RPMI8226 (cell line): ENCODE data around the gene MTHFD2L.
A peak's percentile ranks its signal among the peaks of the same experiment; 100 is the strongest.
"Not testable (repeated sequence)": the region's sequence is repeated elsewhere in the genome, so short reads cannot be mapped to it uniquely, and the experiment has no call there.

Source experiments
- DNase-seq: peaks from one replicate; pipeline ENCODE4 v3.0.0-alpha.2; 2015

Gene MTHFD2L

DNA sequence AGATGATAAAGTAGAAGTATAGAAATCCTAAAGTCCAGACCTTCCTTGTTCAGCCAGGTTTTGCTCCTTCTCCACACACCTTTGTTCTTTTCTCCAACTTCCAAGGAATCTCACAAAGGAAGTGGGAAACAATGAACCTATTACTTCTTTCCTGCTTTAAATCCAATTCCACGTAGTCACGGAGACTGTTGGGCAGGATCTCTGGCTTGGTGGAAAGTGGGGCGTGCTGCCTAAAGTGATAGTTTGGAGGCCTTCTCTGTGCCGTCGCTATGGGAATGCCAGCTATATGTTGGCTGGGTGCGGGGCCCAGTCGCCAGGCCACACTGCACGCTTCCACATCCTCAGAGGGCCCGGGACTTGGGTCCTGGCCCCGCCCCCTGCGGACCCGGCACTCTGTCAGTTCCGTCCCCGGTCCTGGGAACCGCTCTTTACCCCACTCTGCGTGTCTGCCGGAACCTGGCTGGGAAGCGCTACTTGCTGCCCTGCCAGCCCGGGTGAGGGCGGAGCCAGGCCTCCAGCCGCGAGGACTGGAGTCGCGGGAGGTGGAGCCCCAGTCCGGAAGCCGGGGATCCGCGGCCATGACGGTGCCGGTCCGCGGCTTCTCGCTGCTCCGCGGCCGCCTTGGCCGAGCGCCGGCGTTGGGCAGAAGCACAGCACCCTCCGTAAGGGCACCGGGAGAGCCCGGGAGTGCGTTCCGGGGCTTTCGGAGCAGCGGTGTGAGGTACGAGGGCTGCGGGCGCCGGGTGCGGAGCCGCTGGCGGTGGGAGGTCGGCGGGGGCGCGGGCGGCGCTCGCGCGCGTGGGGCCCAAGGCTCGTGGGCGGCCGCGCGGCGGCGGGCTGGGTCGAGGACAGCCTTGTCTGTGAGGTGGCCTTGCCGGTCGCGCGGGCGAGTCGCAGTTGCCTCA, at the start of gene MTHFD2L:
MTHFD2L (plus strand) TSS at position 558 of the 905 bp plus-strand sequence; CDS start at position 579, 21 bp downstream.
- DNase-seq = peak; percentile 92

GRCh38 chr4:74108457-74109115, 49.3 kb upstream of the MTHFD2L start:
- no peak for DNase-seq

DNA sequence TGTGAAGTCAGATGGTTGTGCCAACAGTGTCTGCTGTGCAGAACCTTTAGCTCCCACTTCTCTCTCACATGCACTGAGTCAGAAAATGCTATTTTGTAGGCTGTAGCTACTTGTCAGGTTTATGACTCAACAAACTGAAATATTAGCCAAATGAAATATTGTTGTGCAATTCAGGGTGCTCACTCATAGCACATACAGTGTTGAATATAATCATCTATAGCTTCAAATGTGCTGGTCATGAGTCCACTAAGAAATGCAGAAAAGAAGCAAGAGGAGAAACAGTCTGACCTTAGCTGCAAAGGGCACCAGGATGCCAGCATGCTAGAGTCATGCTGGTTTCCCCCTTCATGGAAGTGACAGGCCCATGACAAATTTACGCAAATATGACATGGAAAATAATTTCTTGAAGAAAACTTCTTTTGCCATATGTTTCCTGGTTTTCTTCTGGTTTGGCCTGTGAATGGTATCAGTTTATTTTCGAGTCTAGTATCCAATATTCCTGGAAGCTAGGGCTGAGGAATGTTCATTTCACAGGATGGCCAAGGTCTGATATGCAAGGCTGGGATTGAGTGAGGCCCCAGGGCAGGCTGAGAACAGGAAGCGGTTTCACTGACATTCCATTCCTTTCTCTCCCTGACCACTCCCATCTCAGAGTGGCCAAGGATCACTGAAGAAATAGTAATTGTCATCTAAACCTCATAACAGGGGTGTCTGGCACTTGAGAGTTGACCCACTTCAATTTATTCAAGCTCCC, 48.6 kb upstream of the MTHFD2L start:
- DNase-seq = no peak

DNA sequence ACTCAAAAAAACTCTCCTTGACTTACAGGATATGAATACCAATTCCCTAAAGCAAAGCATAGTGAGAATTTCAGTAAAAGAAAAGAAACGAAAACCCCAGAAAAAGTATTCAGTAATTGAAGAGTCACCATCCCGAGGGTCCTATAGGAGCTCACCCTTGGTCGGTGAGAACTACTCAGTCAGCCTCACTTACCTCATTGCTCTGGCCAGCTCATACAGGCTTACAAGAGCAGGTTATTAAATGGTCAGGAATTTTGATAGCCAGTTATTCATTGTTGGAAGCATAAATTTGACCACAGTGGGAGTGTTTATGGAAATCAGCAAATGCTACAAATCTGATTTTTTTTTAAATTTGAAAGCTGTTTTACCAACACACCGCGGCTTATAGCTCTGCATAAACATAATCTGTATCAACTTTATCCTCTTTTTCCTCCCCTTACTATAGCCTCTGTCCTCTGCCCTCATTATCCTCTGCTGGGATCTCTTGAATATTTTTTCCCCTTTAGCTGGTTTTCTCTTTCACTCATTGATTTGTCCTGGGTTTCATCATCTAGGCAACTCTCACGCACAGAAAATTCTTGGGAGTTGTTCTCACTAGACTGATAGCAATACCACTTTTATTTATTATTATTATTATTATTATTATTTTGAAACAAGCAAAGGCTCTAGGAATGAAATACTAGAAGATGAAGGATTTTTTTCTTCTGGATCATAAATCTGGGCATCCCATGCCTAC, 47.9 kb upstream of the MTHFD2L start:
- DNase-seq = no peak

- DNase-seq = no peak
Observed at GRCh38 chr4:74110670-74111069, 47.2 kb upstream of the MTHFD2L start.

GRCh38 chr4:74111306-74111975, 46.5 kb upstream of the MTHFD2L start:
- DNase-seq = no peak

GRCh38 chr4:74111990-74112389, 45.9 kb upstream of the MTHFD2L start:
- no peak for DNase-seq

DNA sequence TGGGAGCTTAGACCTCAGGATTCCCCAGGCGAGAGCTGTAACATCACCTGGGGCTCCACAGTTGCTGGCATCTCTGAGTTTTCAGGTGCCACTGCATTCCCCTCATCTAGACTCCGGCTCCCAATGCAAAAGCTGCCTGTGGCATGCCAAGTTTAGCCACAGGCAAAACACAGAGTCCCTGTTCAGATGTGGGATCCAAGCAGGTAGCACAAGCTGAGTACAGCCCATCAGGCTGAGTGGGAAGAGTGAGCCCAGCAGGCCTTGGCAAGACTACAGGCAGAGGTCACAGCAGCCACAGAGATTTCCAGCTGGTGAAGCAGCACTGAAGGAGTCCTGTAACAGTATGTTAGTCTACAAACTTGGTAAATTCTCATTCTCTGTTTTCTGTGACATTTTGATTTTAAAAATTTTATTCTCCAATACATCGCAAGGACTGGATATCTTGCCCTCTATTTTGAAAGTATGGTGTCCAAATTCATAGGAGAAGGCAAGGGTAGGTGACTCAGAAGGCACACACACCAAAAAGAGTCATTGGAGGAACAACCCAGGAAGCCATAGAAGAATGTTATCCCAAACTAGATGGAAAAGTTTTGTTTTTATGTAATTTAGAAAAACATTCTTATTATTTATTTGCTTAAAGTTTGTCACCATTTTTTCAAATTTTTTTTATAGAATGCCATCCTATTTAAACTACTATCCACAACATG, 45.4 kb upstream of the MTHFD2L start:
- DNase-seq = no peak

DNA sequence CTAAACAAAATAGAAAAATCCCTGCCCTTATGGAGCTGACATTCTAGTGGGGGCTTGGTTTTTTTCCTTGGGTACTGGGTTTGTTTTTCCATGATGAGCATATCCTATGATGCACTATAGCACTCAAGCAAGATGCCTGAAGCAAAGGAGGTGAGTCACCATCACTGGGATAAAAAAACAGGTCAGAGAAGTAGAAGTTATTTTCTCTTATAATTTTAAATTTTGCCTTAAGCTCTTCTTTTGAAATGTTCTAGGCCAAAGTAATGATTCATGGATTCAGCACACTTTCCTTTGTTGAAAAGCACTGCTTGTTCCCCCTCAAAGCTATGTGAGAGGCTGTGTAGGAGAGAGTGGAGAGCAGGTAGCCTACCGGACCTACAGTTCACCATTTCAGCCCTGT, 43.7 kb upstream of the MTHFD2L start:
- no peak for DNase-seq

DNA sequence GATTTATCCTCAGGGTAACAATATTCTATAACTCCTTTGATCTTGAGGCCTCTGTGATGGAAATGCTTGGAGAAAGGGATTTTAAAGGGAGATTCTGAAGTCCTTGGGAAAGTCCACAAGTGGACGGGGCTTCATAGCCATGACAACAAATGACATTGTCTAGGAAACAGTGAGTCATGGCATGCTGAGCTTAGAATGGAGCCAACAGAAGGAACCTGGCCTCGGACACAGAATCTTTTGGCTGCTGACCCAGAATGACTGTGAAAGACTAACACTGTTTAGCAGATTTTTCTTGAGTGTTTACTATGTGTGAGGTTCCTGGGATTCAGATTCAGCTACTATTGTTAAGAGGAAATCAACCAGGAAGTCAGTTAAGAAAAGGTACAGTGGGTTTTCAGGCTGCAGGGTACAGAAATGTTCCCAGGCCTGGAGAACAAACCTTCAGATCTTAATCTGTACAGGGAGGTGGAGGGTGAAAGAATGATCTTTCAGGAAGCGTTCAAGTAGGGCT, 40.8 kb upstream of the MTHFD2L start:
- DNase-seq = no peak

- no peak for DNase-seq
Observed at GRCh38 chr4:74118600-74119338, 39.1 kb upstream of the MTHFD2L start.

DNA sequence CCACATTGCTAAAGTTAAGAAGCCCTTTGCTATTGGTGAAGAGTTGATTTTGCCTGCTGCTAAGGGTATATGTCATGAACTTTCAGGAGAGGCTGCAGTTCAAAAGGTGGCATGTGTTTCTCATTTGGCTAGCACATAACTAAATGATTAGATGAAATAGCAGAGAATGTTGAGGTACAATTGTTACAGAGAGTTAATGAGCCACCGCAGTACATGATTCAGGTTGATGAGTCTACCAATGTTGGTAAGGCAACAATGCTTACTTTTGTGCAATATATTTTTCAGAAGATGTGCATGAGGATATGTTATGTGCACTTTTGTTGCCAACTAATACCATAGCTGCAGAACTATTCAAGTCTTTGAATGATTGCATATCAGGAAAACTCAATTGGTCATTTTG, 37.8 kb upstream of the MTHFD2L start:
- no peak for DNase-seq

DNA sequence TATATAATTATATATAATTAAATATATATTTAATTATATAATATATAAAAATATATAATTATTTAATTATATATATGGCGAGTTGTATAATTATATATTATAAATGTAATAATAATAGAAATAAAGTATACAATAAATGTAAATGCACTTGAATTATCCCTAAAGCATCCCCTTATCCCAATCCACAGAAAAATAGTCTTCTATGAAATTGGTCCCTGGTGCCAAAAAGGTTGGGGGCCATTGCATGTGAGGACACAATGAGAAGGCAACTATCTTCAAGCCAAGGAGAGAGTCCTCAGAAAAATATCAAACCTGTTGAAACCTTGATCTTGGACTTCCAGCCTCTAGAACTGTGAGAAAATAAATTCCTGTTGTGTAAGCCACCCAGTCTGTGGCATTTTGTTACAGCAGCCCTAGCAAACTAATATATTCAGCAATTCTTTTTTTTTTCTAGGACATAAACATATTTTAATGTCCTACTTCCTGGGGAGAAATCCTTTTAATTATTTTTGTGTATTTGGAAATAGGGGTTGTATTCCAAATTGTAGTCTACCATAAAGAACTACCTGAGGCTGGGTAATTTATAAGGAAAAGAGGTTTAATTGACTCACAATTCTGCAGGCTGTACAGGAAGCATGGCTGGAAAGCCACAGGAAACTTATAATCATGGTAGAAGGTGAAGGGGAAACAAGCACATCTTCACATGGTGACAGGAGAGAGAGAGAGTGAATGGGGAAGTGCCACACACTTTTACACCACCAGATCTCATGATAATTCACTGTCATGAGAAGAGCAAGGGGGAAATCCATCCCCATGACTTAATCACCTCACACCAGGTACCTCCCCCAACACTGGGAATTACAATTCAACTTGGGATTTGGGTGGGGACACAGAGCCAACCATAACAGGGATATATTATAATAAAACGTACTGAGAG, 36.0 kb upstream of the MTHFD2L start:
- DNase-seq = no peak

DNA sequence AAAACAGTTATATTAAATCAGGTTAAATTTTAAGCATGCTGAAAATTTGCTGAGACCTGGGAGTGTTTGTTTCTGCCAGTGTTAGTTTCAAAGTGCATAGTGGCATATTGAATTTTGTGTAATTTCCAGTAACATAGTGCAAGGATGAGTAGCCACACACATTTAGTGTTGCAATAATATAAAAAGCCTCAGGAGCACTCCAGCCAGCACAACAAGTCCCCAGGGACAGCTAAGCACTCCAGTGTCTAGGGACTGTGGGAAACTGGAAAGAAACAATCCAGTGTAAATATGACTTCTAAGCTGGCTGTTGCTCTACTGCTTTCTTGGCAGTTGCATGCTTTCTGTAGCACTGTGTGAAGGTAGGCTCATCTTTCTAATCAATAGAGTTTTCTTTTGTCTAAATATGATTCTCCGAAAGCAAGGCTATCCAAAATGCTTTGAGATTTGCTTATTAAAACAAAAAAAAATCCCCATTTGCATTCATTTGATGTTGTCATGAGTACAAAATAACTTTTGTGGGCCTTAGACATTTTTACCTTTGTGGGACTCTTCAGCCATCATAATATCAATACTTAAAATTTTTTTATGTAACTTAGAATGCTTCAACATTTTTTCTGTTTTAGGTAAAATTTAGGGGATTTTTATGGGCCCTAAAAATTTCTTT, 34.7 kb upstream of the MTHFD2L start:
- no peak for DNase-seq

DNA sequence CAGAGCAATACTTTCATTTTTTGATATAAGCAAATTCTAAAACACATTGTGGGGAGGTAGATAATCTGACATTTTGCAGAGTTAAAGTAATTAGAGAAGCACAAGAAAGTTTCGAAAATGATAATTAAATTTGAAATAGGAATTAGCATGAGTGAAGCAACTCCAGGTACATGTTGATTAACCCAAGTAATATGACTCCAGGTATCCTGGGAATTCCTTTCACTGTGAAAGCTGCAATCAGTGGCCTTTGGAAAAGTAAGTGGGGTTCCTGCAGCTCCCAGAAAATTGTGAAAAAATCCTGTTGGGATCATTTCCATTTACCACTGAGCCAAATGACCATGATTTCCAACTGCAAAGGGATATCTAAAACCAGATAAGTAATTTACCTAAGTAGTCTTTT, 32.9 kb upstream of the MTHFD2L start:
- no peak for DNase-seq

DNA sequence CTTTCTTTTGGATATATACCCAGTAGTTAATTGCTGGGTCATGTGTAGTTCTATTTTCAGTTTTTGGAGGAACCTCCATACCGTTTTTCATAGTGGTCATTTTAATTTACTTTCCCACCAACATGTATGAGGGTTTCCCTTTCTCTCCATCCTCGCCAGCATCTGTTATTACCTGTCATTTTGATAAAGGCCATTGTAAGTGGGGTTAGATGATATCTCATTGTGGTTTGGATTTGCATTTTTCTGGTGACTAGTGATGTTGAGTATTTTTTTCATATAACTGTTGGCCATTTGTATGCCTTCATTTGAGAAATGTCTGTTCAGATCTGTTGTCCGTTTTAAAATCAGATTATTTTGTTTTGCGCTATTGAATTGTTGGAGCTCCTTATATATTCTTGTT, 30.2 kb upstream of the MTHFD2L start:
- DNase-seq = no peak

GRCh38 chr4:74130843-74131242, 27.1 kb upstream of the MTHFD2L start:
- DNase-seq = not testable (repeated sequence)

- DNase-seq = not testable (repeated sequence)
Observed at GRCh38 chr4:74132188-74132587, 25.7 kb upstream of the MTHFD2L start.

DNA sequence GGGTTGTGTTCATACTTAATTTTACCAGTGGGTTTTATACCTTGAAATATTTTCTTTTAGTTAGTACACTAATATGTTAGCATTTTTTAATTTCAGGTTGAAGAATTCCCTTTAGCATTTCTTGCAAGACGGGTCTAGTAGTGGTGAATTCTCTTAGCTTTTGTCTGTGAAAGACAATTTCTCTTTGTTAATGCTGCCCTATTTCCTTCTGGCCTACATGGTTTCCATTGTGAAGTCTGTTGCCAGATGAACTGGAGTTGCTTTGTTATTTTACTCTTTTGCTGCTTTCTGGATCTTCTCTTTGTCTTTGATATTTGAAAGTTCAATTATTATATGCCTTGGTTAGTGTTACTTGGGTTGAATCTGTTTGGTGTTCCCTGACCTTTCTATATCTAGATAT, 25.0 kb upstream of the MTHFD2L start:
- DNase-seq = no peak
